Keratinocyte (primary cell): ENCODE results near the gene SEC14L1.

Experiments
- EZH2 ChIP-seq: IDR thresholded peaks from one replicate; pipeline ENCODE4 v1.6.1; 2012; ENCODE audit warnings: inconsistent platforms, mild to moderate bottlenecking, low read length, moderate library complexity
- TF ChIP-seq, protein P1 (sequence below), 3 experiments: IDR thresholded peaks in 1 of 3; conservative IDR thresholded peaks in 1 of 3; optimal IDR thresholded peaks in 1 of 3; 2 replicates in 2 of 3; 3 replicates in 1 of 3; pipeline versions ENCODE3 to v1.5.1; 2011; ENCODE audit warnings: low read length in 3 of 3, mild to moderate bottlenecking in 3 of 3, moderate library complexity in 2 of 3, control low read depth in 1 of 3, inconsistent platforms in 1 of 3; ENCODE audit not compliant: insufficient read depth in 2 of 3; ENCODE audit errors: extremely low read depth in 1 of 3

DNA sequence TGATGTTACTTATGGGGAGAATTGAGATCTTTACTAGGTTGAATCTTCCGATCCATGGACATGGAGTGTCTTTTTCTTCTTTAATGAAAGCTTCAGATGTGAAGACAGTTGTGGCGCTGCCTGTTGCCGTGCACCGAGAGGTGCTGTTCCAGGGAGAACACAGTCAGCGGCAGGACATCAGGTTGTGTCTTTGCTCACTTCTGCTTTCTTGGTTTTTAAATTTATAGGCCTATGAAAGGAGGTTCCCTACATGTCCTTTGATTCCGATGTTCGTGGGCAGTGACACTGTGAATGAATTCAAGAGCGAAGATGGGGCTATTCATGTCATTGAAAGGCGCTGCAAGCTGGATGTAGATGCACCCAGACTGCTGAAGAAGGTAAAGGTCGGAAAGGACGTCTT lies 49.8 kb downstream of the SEC14L1 start:
- TF ChIP-seq, protein P1, sequence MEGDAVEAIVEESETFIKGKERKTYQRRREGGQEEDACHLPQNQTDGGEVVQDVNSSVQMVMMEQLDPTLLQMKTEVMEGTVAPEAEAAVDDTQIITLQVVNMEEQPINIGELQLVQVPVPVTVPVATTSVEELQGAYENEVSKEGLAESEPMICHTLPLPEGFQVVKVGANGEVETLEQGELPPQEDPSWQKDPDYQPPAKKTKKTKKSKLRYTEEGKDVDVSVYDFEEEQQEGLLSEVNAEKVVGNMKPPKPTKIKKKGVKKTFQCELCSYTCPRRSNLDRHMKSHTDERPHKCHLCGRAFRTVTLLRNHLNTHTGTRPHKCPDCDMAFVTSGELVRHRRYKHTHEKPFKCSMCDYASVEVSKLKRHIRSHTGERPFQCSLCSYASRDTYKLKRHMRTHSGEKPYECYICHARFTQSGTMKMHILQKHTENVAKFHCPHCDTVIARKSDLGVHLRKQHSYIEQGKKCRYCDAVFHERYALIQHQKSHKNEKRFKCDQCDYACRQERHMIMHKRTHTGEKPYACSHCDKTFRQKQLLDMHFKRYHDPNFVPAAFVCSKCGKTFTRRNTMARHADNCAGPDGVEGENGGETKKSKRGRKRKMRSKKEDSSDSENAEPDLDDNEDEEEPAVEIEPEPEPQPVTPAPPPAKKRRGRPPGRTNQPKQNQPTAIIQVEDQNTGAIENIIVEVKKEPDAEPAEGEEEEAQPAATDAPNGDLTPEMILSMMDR (optimal IDR thresholded peaks at IDR 0.05 in 1 of 3, IDR thresholded peaks at IDR 0.05 in 1 of 3, conservative IDR thresholded peaks at IDR 0.05 in 1 of 3; ENCODE audit: extremely low read depth in 1 of 3, insufficient read depth in 2 of 3, low read length in 3 of 3), result no peak
- TF ChIP-seq EZH2, result no peak
